GM18499 (cell line): Measurements from ENCODE around the gene ST6GALNAC3.

ENCODE experiments used
- ATAC-seq: cut with Tn5 transposase; IDR thresholded peaks from one replicate; pipeline ENCODE4 v1.9.1; 2021; ENCODE audit warnings: moderate number of reproducible peaks; ENCODE audit not compliant: insufficient read depth, unreplicated experiment

Gene ST6GALNAC3

DNA sequence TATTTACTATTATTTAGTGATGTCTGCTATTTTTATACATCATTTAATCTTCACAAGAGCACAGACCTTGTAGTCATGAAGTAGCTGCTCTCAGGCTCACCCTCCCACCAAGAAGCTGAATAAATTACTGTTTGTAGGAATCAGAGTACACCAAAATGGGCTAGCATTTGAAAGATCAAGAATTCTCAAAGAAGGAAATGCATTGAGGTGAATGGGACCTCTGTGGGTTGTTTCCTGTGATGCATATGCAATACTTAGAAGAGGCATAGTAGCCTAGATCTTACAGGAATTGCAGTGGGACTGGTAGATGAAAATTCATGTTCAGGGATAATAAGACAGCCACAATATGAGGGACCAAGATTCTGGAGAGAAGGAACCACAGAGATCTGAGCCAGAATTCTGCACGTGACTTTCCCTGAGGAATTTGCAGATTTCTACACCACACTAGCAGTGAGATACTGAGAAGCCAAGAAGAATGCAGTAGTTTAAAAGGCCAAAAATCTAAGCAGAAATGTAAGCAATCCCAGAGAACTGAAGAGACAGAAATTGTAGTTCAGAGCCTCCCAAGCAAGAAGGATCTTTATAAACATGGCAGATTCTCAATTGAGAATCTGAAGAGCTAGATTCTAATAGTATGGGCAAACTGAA is 307.0 kb downstream of the ST6GALNAC3 start:
- no peak for ATAC-seq

DNA sequence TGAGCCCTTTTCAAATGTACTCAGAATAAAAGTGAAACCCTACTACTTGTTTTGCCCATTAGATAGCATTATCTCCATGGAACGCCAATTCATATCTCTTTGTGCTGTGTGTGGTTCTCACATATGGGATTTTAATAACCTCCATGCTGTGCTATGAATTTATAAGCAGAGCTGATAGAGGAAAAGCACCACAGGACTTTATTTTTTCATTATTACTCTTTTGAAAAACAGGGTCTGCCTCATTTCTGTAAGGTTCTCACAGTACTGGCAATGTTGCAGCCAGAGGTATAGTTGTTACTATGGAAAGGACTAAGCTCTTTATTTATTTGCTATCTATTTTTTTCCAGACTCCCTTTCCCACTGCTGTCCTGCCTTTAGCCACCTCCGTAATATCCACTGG is 313.7 kb downstream of the ST6GALNAC3 start:
- no peak for ATAC-seq

- no peak for ATAC-seq
Measured at GRCh38 chr1:76390456-76390855, 315.9 kb downstream of the ST6GALNAC3 start.

- no peak for ATAC-seq
Measured at GRCh38 chr1:76395059-76395458, 320.5 kb downstream of the ST6GALNAC3 start.

- ATAC-seq: no peak
Measured at GRCh38 chr1:76402128-76402527, 327.6 kb downstream of the ST6GALNAC3 start.

- ATAC-seq: no peak
Measured at GRCh38 chr1:76408303-76408702, 333.8 kb downstream of the ST6GALNAC3 start.

GRCh38 chr1:76410499-76410898 is 336.0 kb downstream of the ST6GALNAC3 start:
- ATAC-seq: no peak

- ATAC-seq: no peak
Measured at GRCh38 chr1:76418531-76418930, 344.0 kb downstream of the ST6GALNAC3 start.

GRCh38 chr1:76419603-76420002 is 345.1 kb downstream of the ST6GALNAC3 start:
- ATAC-seq: no peak

DNA sequence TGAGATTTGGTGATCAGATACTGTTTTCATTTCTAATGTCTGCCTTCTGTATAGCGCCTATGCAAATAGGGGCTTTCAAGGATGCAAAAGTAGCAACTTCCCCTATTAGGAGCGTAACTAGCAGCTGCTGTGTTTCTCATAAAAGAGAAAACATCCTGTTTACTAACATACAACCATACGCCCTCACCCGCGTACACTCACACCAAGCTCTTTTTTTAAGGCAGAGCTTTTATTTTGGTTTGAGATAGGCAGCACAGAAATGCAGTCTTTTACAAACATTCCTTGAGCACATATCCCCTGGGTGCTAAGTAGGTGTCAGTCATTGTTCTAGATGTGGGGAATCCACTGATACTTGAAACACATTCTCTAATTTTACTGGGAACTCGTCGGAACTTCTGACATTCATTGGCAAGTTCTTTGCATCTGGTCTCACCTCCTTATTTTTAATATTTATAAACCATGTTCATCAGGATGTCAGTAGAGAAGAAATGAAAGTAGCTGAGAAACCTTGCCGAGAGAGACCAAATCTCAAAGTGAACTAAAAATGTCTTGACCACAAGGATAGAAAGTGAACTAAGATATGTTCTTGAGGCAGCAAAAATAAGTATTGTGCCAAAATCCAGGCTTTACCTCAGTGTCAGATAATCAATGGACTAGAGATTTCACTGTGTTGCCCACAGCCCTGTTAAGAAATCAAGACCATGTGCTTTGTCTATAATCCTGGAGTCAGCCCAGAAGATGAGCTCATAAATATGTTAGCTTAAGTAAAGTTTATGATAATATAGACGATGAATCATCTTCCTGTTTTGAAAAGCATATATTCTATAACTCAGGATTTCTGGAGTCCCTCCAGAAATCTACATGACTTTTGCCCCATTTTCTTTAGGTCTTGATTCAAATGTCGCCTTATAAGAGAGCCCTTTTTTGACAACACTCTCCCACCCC is 350.9 kb downstream of the ST6GALNAC3 start:
- ATAC-seq: peak; percentile 78

GRCh38 chr1:76426606-76427005 is 352.1 kb downstream of the ST6GALNAC3 start:
- no peak for ATAC-seq

GRCh38 chr1:76428028-76428427 is 353.5 kb downstream of the ST6GALNAC3 start:
- no peak for ATAC-seq

- no peak for ATAC-seq
Measured at GRCh38 chr1:76430531-76430930, 356.0 kb downstream of the ST6GALNAC3 start.

GRCh38 chr1:76433526-76433925 is 359.0 kb downstream of the ST6GALNAC3 start:
- ATAC-seq: no peak

GRCh38 chr1:76443217-76443616 is 368.7 kb downstream of the ST6GALNAC3 start:
- no peak for ATAC-seq

DNA sequence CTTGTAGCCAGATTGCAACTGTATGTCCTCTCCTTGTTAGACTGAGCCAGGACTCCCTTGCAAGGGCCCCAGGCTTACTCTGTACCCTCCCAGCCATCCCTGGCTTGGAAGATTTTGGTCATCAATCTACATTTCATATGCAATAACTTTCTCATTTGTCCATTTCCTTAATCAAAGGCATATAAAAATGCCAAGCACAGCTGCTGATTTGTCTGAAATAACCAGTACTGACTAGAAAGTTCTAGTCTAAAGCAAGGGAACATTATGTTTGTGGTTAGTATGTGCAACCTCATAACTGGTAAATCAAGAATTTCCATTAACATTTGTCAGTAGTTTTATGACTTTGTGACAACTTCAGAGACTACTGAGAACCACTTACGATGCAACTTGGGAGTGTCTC is 370.2 kb downstream of the ST6GALNAC3 start:
- no peak for ATAC-seq

DNA sequence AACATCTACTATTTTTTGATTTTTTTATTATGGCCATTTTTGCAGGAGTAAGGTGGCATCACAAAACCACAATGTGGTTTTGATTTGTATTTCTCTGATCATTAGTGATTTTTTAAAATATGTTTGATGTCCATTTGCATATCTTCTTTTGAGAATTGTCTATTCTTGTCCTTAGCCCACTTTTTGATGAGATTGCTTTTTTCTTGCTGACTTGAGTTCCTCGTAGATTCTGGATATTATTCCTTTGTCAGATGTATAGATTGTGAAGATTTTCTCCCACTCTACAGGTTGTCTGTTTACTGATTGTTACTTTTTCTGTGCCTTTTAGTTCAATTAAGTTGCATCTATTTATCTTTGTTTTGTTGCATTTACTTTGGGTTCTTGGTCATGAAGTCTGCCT is 375.7 kb downstream of the ST6GALNAC3 start:
- ATAC-seq: no peak

DNA sequence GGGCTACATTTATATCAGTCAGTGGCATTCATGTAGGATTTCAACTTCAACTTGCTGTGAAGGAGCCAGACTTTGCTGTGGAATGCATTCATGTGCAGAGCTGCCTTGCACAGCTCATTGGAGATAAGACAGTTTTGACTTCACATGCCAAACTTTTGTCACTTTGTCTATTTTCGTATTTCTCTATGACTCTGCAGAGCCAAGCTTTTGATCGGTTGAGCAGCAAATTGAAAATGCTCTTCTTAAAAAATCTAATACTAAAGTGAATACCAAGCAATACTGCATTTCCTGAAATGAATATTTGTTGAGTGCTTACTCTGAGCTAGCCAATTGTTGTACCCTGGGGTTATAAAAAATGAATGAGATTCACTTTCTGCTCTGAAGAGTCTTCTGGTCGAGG is 388.7 kb downstream of the ST6GALNAC3 start:
- peak; percentile 68 for ATAC-seq

DNA sequence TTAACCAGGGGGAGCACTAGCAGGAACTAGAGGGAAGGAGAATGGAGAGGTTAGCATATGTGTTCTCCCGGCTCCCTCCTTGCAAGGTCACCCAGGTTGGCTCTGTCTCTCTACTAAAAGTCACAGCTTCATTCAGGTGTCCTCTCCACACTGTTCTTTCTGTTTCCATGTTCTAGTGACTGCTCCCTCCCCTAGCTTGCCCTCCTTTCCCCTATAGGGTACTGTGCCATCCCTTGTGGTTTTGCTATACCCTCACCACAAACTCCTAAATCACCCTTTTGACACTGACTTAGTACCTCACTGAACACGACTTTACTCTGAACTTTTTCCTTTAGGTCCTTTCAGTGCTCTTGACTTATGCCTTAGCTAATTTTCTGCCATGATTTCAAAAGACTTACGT is 389.3 kb downstream of the ST6GALNAC3 start:
- no peak for ATAC-seq

DNA sequence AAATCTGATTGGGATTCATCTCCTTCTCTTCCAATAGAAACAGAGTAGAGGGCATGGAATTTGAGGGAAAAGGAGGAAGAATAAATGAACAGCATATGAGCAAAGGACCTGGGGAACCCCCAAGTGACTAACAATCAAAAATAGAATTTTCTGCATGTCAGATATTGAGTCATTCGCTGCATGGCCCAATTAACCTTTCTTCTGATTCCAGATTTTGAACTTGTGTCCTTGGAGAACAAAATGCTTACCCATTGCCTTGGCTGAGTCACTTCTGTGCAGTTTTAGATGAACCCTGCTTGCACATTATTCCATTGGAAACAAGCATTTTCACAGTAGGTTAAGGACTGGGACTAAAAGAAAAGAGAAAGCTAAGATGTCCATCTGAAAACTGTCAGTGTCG is 390.5 kb downstream of the ST6GALNAC3 start:
- ATAC-seq: no peak

GRCh38 chr1:76470166-76470565 is 395.6 kb downstream of the ST6GALNAC3 start:
- no peak for ATAC-seq

- ATAC-seq: no peak
Measured at GRCh38 chr1:76471536-76471935, 397.0 kb downstream of the ST6GALNAC3 start.
